Measurements from ENCODE around the gene PI4KA. TPM values are rescaled to one million over a fixed set of nuclear protein-coding genes. Genes with fewer than 3 reads are reported as not detected.
"Not testable (repeated sequence)": the region's sequence is repeated elsewhere in the genome, so short reads cannot be mapped to it uniquely, and the experiment has no call there.

The PI4KA gene
- total and polyA plus RNA-seq, 10 donors = 29.8 to 143 (median 108) TPM

GRCh38 chr22:20773793-20774212 lies 84.8 kb downstream of the PI4KA start, which contains the start of gene SERPIND1:
TSS of gene SERPIND1 (plus strand) at chr22:20774113. CDS start at chr22:20779313, 5,200 bp downstream.
- intact Hi-C loops (cut with DNase I; ENCODE audit: low total_unique reads) = no loop called here
- 84 to 97% (median 95%) methylated on average over 4 of the region's 4 CpGs for WGBS, 5 donors
- DNase-seq = no peak
- Histone ChIP-seq H3K36me3 (peaks cover 0 to 91% (median 16%) of the 10 kb centered on the region in 6 donors), H3K9me3 (no peaks in the 10 kb centered on the region), H3K27ac (no peak within 1 kb of the TSS), H3K4me1 (peaks cover 0 to 12% (median 3%) of the 10 kb centered on the region in 6 donors), H3K4me3 (no peak within 1 kb of the TSS), H3K27me3 (replicated peaks in 1 of 7) (no peaks in the 10 kb centered on the region)
- no peak for TF ChIP-seq CTCF (IDR thresholded peaks at IDR 0.05 in 8 of 11, conservative IDR thresholded peaks at IDR 0.05 in 3 of 11)
- TF ChIP-seq POLR2AphosphoS5 (IDR thresholded peaks at IDR 0.05) = no peak
- TF ChIP-seq POLR2A (IDR thresholded peaks at IDR 0.05) = no peak

DNA sequence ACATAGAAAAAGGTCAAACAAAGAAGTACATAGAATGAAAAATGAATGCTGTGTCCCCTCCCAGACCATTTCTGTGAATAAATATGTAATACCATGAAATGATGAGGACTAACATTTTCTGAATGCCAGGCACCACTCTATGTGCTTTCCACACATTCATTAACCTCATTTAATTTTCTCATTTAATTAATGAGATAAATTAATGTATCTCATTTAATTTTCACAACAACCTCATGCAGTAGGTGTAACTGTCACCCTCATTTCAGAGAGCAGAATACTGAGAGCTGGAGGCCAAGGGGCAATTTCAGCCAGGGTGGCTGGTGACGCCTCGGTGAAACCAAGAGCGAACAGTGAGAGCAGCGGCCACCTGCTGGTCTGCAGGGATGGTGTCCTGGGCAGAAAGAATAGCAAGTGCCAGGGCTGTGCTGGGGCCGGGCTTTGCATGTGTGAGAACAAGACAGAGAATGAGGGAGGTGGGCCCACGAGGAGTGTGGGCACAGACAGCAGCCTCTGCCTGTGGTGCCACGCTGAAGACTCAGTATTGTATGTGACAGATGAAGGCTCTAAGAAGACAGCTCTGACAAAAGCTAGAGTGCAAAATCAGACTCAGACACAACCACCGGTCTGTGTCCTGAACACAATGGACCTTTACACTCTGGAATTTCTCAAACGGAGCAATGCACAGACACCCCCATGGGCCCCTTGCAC lies 86.5 kb downstream of the PI4KA start:
- no peaks in the 10 kb centered on the region for H3K9me3 ChIP-seq
- 88 to 97% (median 94%) methylated on average over 9 of the region's 9 CpGs for WGBS, 5 donors
- H3K4me1 ChIP-seq = peaks cover 0 to 15% (median 6%) of the 10 kb centered on the region in 6 donors
- H3K27me3 ChIP-seq (replicated peaks in 1 of 7) = no peaks in the 10 kb centered on the region
- peaks cover 0 to 88% (median 11%) of the 10 kb centered on the region in 6 donors for H3K36me3 ChIP-seq
- H3K27ac ChIP-seq = no peak overlapping the region
- intact Hi-C loops (cut with DNase I; ENCODE audit: low total_unique reads) = no loop called here
- TF ChIP-seq POLR2AphosphoS5 (IDR thresholded peaks at IDR 0.05) = no peak
- TF ChIP-seq CTCF (IDR thresholded peaks at IDR 0.05 in 8 of 11, conservative IDR thresholded peaks at IDR 0.05 in 3 of 11) = no peak
- TF ChIP-seq POLR2A (IDR thresholded peaks at IDR 0.05) = no peak
- DNase-seq = no peak
- no peak overlapping the region for H3K4me3 ChIP-seq

- DNase-seq; H3K27me3 ChIP-seq (replicated peaks in 1 of 7); H3K27ac ChIP-seq; H3K9me3 ChIP-seq; H3K4me3 ChIP-seq; intact Hi-C loops (cut with DNase I; ENCODE audit: low total_unique reads): not testable (repeated sequence)
- peaks cover 0 to 15% (median 6%) of the 10 kb centered on the region in 6 donors for H3K4me1 ChIP-seq
- peaks cover 0 to 88% (median 26%) of the 10 kb centered on the region in 6 donors for H3K36me3 ChIP-seq
- 79 to 91% (median 83%) methylated on average over 9 of the region's 9 CpGs for WGBS, 5 donors
These were observed 89.2 kb downstream of the PI4KA start for GRCh38 chr22:20769496-20769826.

DNA sequence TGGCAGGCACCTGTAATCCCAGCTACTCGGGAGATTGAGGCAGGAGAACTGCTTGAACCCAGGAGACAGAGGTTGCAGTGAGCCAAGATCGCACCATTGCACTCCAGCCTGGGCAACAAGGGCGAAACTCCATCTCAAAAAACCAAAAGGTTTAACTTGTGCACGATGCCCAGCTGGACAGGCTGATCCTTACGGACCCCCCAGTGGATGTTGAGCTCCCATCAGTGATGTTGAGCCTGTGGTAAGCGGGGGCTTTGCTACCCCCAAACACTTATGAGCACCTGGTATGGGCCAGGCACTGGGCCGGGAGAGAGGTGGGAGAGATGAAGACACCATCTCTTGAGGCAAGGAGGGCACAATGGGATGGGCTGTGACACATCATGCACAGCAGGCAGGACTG lies 92.1 kb downstream of the PI4KA start:
- no peaks in the 10 kb centered on the region for H3K9me3 ChIP-seq
- intact Hi-C loops (cut with DNase I; ENCODE audit: low total_unique reads) = no loop called here

More for the DNA sequence above, 92.1 kb downstream of the PI4KA start:
- no peak for DNase-seq
- WGBS, 5 donors = 93 to 100% (median 98%) methylated on average over 7 of the region's 7 CpGs
- TF ChIP-seq CTCF (IDR thresholded peaks at IDR 0.05 in 8 of 11, conservative IDR thresholded peaks at IDR 0.05 in 3 of 11) (no peak), POLR2A (IDR thresholded peaks at IDR 0.05) (no peak)
- no peak overlapping the region for H3K4me3 ChIP-seq
- peaks cover 8 to 90% (median 41%) of the 10 kb centered on the region in 6 donors for H3K36me3 ChIP-seq
- no peaks in the 10 kb centered on the region for H3K27me3 ChIP-seq (replicated peaks in 1 of 7)
- no peak overlapping the region for H3K27ac ChIP-seq
- H3K4me1 ChIP-seq = peaks cover 0 to 15% (median 6%) of the 10 kb centered on the region in 6 donors

Measured in spleen (tissue), 11 donors.